Ascending aorta (tissue), 2 donors: Measurements from ENCODE around the gene LYST. TPM values are rescaled to one million over a fixed set of nuclear protein-coding genes. Genes with fewer than 3 reads are reported as not detected.

Experiments
- DNase-seq, 2 donors: peaks; one replicate each; pipeline ENCODE4 v3.0.0-alpha.2; 2019; ENCODE audit warnings: low spot score in 2 of 2
- H3K27ac ChIP-seq, 2 donors: fragments of 200-600 bp; sonication (generic); one replicate each; pipeline ENCODE4 v1.5.1; 2016 to 2017; ENCODE audit warnings: mild to moderate bottlenecking in 1 of 2
- H3K27me3 ChIP-seq: fragments of 200-600 bp; sonication (generic); one replicate; pipeline ENCODE4 v1.5.1; 2017
- H3K36me3 ChIP-seq, 2 donors: fragments of 200-600 bp; sonication (generic); one replicate each; pipeline ENCODE4 v1.5.1; 2016
- H3K4me1 ChIP-seq, 2 donors: fragments of 200-600 bp; sonication (generic); one replicate each; pipeline ENCODE4 v1.5.1; 2016 to 2017; ENCODE audit warnings: mild to moderate bottlenecking in 1 of 2
- H3K4me3 ChIP-seq, 2 donors: fragments of 200-600 bp; sonication (generic); one replicate each; pipeline ENCODE4 v1.5.1; 2016 to 2017; ENCODE audit warnings: mild to moderate bottlenecking in 1 of 2
- H3K9me3 ChIP-seq, 2 donors: fragments of 200-600 bp; sonication (generic); one replicate each; pipeline ENCODE4 v1.5.1; 2016
- CTCF ChIP-seq, 3 experiments: fragments of 200-600 bp in 2 of 3; fragments of 450-650 bp in 1 of 3; sonication (generic) in 2 of 3; IDR thresholded peaks; one replicate each; pipeline ENCODE4 v1.5.1; 2016 to 2019; ENCODE audit warnings: antibody characterized with exemption in 3 of 3, mild to moderate bottlenecking in 1 of 3, moderate library complexity in 1 of 3
- intact Hi-C: fragments of 100-400 bp; cut with DNase I; formaldehyde crosslinking; loops from one replicate; pipeline ENCODE4 v1.15.1; 2023
- total RNA-seq: library from RNA; depleted of rRNA; stranded (reverse); fragments of >200 nt; gene quantifications from one replicate; pipeline ENCODE4 v1.1.0, GENCODE V29; 2016

LYST gene
- total RNA-seq, 1 donor from 2014 or later: 169 TPM

GRCh38 chr1:235874261-235874660 lies 7.6 kb upstream of the LYST start:
- DNase-seq: no peak
- Histone ChIP-seq H3K4me3 (no peak overlapping the region), H3K4me1 (no peaks in the 10 kb centered on the region), H3K36me3 (no peaks in the 10 kb centered on the region), H3K27ac (no peak overlapping the region), H3K27me3 (no peaks in the 10 kb centered on the region), H3K9me3 (no peaks in the 10 kb centered on the region)
- TF ChIP-seq CTCF (IDR thresholded peaks at IDR 0.05): no peak
- intact Hi-C loops: no loop called here

- no peak overlapping the region for H3K27ac ChIP-seq
- DNase-seq: no peak
- no peaks in the 10 kb centered on the region for H3K36me3 ChIP-seq
- H3K9me3 ChIP-seq: no peaks in the 10 kb centered on the region
- H3K4me3 ChIP-seq: no peak overlapping the region
- no peak for TF ChIP-seq CTCF (IDR thresholded peaks at IDR 0.05)
- intact Hi-C loops: no loop called here
- no peaks in the 10 kb centered on the region for H3K4me1 ChIP-seq
- H3K27me3 ChIP-seq: no peaks in the 10 kb centered on the region
Measured at GRCh38 chr1:235873571-235873970, 6.9 kb upstream of the LYST start.

- H3K36me3 ChIP-seq: no peaks in the 10 kb centered on the region
- TF ChIP-seq CTCF (IDR thresholded peaks at IDR 0.05): no peak
- no peaks in the 10 kb centered on the region for H3K4me1 ChIP-seq
- H3K9me3 ChIP-seq: no peaks in the 10 kb centered on the region
- H3K27ac ChIP-seq: no peak overlapping the region
- H3K27me3 ChIP-seq: no peaks in the 10 kb centered on the region
- intact Hi-C loops: no loop called here
- no peak for DNase-seq
- H3K4me3 ChIP-seq: no peak overlapping the region
Measured at GRCh38 chr1:235873045-235873444, 6.3 kb upstream of the LYST start.

GRCh38 chr1:235872270-235872669 lies 5.6 kb upstream of the LYST start:
- H3K9me3 ChIP-seq: no peaks in the 10 kb centered on the region
- no peak overlapping the region for H3K4me3 ChIP-seq
- no peak overlapping the region for H3K27ac ChIP-seq
- no peak for DNase-seq
- no peaks in the 10 kb centered on the region for H3K27me3 ChIP-seq
- no peaks in the 10 kb centered on the region for H3K36me3 ChIP-seq
- intact Hi-C loops: no loop called here
- TF ChIP-seq CTCF (IDR thresholded peaks at IDR 0.05): no peak
- H3K4me1 ChIP-seq: no peaks in the 10 kb centered on the region

GRCh38 chr1:235867903-235868469 lies 1.3 kb upstream of the LYST start:
- H3K4me3 ChIP-seq: peak overlapping the region; percentile 84 to 95
- intact Hi-C loops: loop anchor here (1.0 to 5.0 kb wide), 4 partner anchors 15 to 363 kb away; partner anchors contain the start of genes B3GALNT2 and NID1
- H3K27ac ChIP-seq: peak overlapping the region; percentile 92 to 93

More at GRCh38 chr1:235867903-235868469, 1.3 kb upstream of the LYST start:
- no peaks in the 10 kb centered on the region for H3K9me3 ChIP-seq
- DNase-seq: no peak
- no peaks in the 10 kb centered on the region for H3K27me3 ChIP-seq
- H3K4me1 ChIP-seq: peaks cover 0 to 7% of the 10 kb centered on the region in 2 donors
- no peak for TF ChIP-seq CTCF (IDR thresholded peaks at IDR 0.05)
- H3K36me3 ChIP-seq: no peaks in the 10 kb centered on the region
